Panc1 (cell line): Measurements from ENCODE around the gene ZC3H10.

Experiments used
- POLR2AphosphoS5 ChIP-seq: IDR thresholded peaks from 2 replicates; pipeline ENCODE4 v1.6.1; 2012; ENCODE audit warnings: mild to moderate bottlenecking, low read depth, low read length, moderate library complexity
- REST ChIP-seq, 2 experiments: IDR thresholded peaks; 2 replicates each; pipeline ENCODE4 v1.6.1; 2011 to 2012; ENCODE audit warnings: low read depth in 2 of 2, control low read depth in 1 of 2, low read length in 1 of 2, mild to moderate bottlenecking in 1 of 2, moderate library complexity in 1 of 2; ENCODE audit not compliant: insufficient read depth in 1 of 2
- SIN3A ChIP-seq: IDR thresholded peaks from 2 replicates; pipeline ENCODE4 v1.6.1; 2012; ENCODE audit warnings: low read depth, mild to moderate bottlenecking, low read length, moderate library complexity, borderline replicate concordance; ENCODE audit not compliant: insufficient read depth
- TF ChIP-seq, protein P1 (sequence below): fragments of 450-650 bp; IDR thresholded peaks from 2 replicates; pipeline ENCODE4 v1.5.1; 2017; ENCODE audit warnings: mild to moderate bottlenecking

GRCh38 chr12:56079723-56080555 lies 38.1 kb upstream of the ZC3H10 start, which contains the start of gene ERBB3:
- TF ChIP-seq, protein P1, sequence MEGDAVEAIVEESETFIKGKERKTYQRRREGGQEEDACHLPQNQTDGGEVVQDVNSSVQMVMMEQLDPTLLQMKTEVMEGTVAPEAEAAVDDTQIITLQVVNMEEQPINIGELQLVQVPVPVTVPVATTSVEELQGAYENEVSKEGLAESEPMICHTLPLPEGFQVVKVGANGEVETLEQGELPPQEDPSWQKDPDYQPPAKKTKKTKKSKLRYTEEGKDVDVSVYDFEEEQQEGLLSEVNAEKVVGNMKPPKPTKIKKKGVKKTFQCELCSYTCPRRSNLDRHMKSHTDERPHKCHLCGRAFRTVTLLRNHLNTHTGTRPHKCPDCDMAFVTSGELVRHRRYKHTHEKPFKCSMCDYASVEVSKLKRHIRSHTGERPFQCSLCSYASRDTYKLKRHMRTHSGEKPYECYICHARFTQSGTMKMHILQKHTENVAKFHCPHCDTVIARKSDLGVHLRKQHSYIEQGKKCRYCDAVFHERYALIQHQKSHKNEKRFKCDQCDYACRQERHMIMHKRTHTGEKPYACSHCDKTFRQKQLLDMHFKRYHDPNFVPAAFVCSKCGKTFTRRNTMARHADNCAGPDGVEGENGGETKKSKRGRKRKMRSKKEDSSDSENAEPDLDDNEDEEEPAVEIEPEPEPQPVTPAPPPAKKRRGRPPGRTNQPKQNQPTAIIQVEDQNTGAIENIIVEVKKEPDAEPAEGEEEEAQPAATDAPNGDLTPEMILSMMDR = no peak
- TF ChIP-seq REST (IDR thresholded peaks at IDR 0.05; ENCODE audit: insufficient read depth in 1 of 2, low read depth in 2 of 2, low read length in 1 of 2) = no peak
- no peak for TF ChIP-seq SIN3A
- TF ChIP-seq POLR2AphosphoS5 = no peak
